SK-N-MC (cell line): ENCODE data around the gene CCDC121.

Source experiments
- EZH2 ChIP-seq: fragments of 200-600 bp; sonication (generic); IDR thresholded peaks from one replicate; pipeline ENCODE4 v1.6.1; 2017; ENCODE audit warnings: antibody characterized with exemption
- POLR2AphosphoS5 ChIP-seq: IDR thresholded peaks from 2 replicates; pipeline ENCODE4 v1.6.1; 2012; ENCODE audit warnings: mild to moderate bottlenecking, low read depth, low read length, borderline replicate concordance

DNA sequence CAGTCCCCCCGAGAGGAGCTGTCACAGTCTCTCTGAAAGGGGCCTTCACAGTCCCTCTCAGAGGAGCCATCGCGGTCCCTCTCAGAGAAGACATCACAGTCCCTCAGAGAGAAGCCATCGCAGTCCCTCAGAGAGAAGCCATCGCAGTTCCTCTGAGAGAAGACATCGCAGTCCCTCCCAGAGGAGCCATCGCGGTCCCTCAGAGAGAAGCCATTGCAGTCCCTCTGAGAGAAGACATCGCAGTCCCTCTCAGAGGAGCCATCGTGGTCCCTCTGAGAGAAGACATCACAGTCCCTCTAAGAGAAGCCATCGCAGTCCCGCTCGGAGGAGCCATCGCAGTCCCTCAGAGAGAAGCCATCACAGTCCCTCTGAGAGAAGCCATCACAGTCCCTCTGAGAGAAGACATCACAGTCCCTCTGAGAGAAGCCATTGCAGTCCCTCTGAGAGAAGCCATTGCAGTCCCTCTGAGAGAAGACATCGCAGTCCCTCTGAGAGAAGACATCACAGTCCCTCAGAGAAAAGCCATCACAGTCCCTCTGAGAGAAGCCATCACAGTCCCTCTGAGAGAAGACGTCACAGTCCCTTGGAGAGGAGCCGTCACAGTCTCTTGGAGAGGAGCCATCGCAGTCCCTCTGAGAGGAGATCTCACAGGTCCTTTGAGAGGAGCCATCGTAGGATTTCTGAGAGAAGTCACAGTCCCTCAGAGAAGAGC is 47.2 kb downstream of the CCDC121 start:
- TF ChIP-seq POLR2AphosphoS5 = no peak
- no peak for TF ChIP-seq EZH2
